ENCODE results near the gene ACTR2. TPM values are rescaled to one million over a fixed set of nuclear protein-coding genes. Genes with fewer than 3 reads are reported as not detected.

The ACTR2 gene
- total RNA-seq, 1 experiment from 2014 or later, result 199 TPM

- Histone ChIP-seq H2AFZ (ENCODE audit: low read depth, low read length, poor library complexity, severe bottlenecking) (no peak overlapping the region), H3K27ac (ENCODE audit: low read depth, low read length) (no peak overlapping the region), H3K4me3 (replicated peaks in 1 of 2; ENCODE audit: low read depth in 1 of 2, low read length in 2 of 2) (no peak overlapping the region), H4K20me1 (ENCODE audit: insufficient read depth) (no peaks in the 10 kb centered on the region), H3K79me2 (ENCODE audit: insufficient read depth, low read length) (no peaks in the 10 kb centered on the region), H3K9me3 (ENCODE audit: control insufficient read depth in 1 of 2, insufficient read depth in 1 of 2, low read depth in 1 of 2, low read length in 2 of 2) (no peaks in the 10 kb centered on the region), H3K4me1 (ENCODE audit: control insufficient read depth in 1 of 2, insufficient read depth in 2 of 2, low read length in 2 of 2) (no peaks in the 10 kb centered on the region), H3K4me2 (ENCODE audit: low read length) (no peak overlapping the region), H3K36me3 (ENCODE audit: control insufficient read depth in 1 of 2, insufficient read depth in 2 of 2, low read length in 2 of 2) (peaks cover 6% of the 10 kb centered on the region in 2 experiments; a peak in 1 of 4 replicates), H3K9me2 (ENCODE audit: insufficient read depth) (no peaks in the 10 kb centered on the region), H3K27me3 (ENCODE audit: insufficient read depth, low read length) (no peaks in the 10 kb centered on the region), H3K9ac (ENCODE audit: low read length) (no peak overlapping the region)
- TF ChIP-seq JUND (IDR thresholded peaks at IDR 0.05), result no peak
- TF ChIP-seq CEBPB (IDR thresholded peaks at IDR 0.05; ENCODE audit: low read depth), result no peak
- TF ChIP-seq YY1 (IDR thresholded peaks at IDR 0.05; ENCODE audit: extremely low read depth, insufficient replicate concordance, low read depth, low read length), result no peak
- TF ChIP-seq EZH2 (IDR thresholded peaks at IDR 0.05), result no peak
- TF ChIP-seq SRF (IDR thresholded peaks at IDR 0.05; ENCODE audit: low read depth), result no peak
- TF ChIP-seq RAD21 (IDR thresholded peaks at IDR 0.05; ENCODE audit: low read depth), result no peak
- no peak for TF ChIP-seq FOSL1 (IDR thresholded peaks at IDR 0.05; ENCODE audit: low read depth)
- TF ChIP-seq ZNF274 (IDR thresholded peaks at IDR 0.05; ENCODE audit: low read depth, low read length), result no peak
- no peak for TF ChIP-seq POLR2A (IDR thresholded peaks at IDR 0.05; ENCODE audit: borderline replicate concordance, extremely low read depth, insufficient read depth, insufficient read length)
- TF ChIP-seq SIN3A (IDR thresholded peaks at IDR 0.05; ENCODE audit: low read depth), result no peak
- no peak for TF ChIP-seq REST (IDR thresholded peaks at IDR 0.05; ENCODE audit: low read depth)
- TF ChIP-seq CBX3 (IDR thresholded peaks at IDR 0.05; ENCODE audit: low read depth), result no peak
- ChIA-PET CTCF (interaction anchor here (1.1 kb wide), 1 partner anchor 10 kb away, joined by 3 read pairs; no protein-coding TSS in a partner anchor), POLR2A (no interaction called here), RAD21 (ENCODE audit: low non-redundant PET in 1 of 2, low total read pairs in 2 of 2, uncharacterized antibody in 2 of 2, unreplicated experiment in 2 of 2) (no interaction called here)
- no peak for ATAC-seq
- intact Hi-C loops (cut with micrococcal nuclease), result no loop called here
- no TSS peak for BruUV-seq (replicated peaks)
- no peak for DNase-seq (ENCODE audit: low read depth, low spot score)
These were observed 47.7 kb downstream of the ACTR2 start for GRCh38 chr2:65275141-65275915.
